Gastroesophageal sphincter (tissue), 3 donors: ENCODE results near the gene SLC35F4.

ENCODE experiments used
- EP300 ChIP-seq: sonication (generic); formaldehyde crosslinking; IDR thresholded peaks from one replicate; pipeline ENCODE4 v1.6.1; 2017; ENCODE audit warnings: antibody characterized with exemption, mild to moderate bottlenecking
- POLR2A ChIP-seq, 2 donors: fragments of 450-650 bp; IDR thresholded peaks; one replicate each; pipeline ENCODE4 v1.6.1; 2017; ENCODE audit warnings: antibody characterized with exemption in 2 of 2, mild to moderate bottlenecking in 2 of 2, moderate library complexity in 1 of 2
- POLR2AphosphoS5 ChIP-seq: sonication (generic); formaldehyde crosslinking; IDR thresholded peaks from one replicate; pipeline ENCODE4 v1.6.1; 2017; ENCODE audit warnings: antibody characterized with exemption
- TF ChIP-seq, protein P1 (sequence below), 4 experiments: fragments of 200-600 bp in 2 of 4; fragments of 450-650 bp in 2 of 4; sonication (generic) in 1 of 4; IDR thresholded peaks; one replicate each; pipeline ENCODE4 v1.5.1; 2017 to 2019; ENCODE audit warnings: antibody characterized with exemption in 4 of 4, mild to moderate bottlenecking in 2 of 4, moderate library complexity in 2 of 4

DNA sequence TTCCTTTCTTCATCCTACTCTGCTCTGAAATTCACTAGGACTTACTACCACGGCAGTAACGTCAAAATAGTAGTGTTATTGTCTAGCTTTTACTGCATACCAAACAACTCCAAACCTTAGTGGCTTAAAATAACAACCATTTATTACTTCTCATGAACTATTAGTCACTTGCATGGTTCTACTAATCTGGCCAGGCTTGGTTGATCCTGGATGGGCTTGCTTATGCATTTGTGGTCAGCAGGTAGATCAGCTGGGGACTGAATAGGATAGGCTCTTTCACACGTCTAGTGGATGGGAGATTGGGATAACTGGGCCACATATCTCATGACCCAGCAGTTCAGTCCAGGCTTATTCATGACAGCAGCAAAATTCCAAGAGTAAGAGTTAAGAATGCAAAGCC, 9.4 kb upstream of the SLC35F4 start:
- TF ChIP-seq, protein P1, sequence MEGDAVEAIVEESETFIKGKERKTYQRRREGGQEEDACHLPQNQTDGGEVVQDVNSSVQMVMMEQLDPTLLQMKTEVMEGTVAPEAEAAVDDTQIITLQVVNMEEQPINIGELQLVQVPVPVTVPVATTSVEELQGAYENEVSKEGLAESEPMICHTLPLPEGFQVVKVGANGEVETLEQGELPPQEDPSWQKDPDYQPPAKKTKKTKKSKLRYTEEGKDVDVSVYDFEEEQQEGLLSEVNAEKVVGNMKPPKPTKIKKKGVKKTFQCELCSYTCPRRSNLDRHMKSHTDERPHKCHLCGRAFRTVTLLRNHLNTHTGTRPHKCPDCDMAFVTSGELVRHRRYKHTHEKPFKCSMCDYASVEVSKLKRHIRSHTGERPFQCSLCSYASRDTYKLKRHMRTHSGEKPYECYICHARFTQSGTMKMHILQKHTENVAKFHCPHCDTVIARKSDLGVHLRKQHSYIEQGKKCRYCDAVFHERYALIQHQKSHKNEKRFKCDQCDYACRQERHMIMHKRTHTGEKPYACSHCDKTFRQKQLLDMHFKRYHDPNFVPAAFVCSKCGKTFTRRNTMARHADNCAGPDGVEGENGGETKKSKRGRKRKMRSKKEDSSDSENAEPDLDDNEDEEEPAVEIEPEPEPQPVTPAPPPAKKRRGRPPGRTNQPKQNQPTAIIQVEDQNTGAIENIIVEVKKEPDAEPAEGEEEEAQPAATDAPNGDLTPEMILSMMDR (IDR thresholded peaks at IDR 0.05) = no peak
- no peak for TF ChIP-seq POLR2A (IDR thresholded peaks at IDR 0.05)
- TF ChIP-seq EP300 = no peak
- no peak for TF ChIP-seq POLR2AphosphoS5
